ENCODE data around the gene ANKRD63.

ANKRD63 gene

DNA sequence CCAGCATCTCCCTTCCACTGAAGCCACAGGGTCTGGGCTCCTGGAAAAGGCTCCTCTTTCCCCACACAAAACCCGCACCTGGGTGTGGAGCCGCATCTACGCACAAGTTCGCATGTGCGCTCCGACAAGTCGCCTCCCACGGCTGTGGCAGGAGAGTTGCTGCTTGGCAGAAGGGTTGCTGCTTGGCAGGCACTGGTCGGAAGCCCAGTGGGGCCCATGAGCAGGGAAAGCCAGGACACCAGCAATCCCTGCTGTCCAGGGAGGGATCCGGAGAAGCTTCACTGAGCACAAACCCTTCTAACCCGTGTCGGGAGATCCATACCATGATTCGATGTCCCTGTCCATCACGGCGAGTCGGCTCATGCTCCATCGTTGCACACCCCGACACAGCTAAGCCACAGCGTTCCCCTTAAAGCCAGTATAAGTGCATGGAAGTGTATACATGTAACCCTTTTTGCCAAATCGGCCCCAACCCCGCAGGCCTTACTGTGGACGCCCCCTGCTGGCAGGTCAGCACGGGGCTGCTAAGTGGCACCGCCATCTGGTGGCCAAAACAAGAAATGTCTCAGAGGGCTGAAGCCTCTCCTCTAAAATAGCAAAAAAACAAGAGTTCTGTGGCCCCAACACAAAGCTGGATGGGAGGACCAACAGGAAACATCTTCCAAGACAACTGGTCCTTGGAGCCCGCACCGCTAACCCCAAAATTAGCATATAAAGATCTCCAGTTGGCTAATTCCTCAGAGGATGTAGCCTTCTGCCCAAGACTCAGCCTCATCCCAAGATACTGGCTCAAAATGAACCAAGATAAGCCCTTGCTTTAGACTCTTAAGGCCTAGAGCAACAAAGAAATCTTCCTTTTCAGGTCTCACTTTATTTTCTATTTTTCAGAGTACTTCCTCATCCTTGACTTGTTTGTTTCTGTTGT is 8.3 kb downstream of the ANKRD63 start:
- peak; percentile 100 for TF ChIP-seq CTCF (IDR thresholded peaks at IDR 0.05; ENCODE audit: borderline replicate concordance, insufficient read depth, low read depth, low read length)

GRCh38 chr15:40273428-40273827 is 9.4 kb downstream of the ANKRD63 start:
- no peak for TF ChIP-seq CTCF (IDR thresholded peaks at IDR 0.05; ENCODE audit: borderline replicate concordance, insufficient read depth, low read depth, low read length)

More for the DNA sequence above, 8.3 kb downstream of the ANKRD63 start:
- no peak overlapping the region for H3K4me3 ChIP-seq (ENCODE audit: low read depth, low read length)

GRCh38 chr15:40272485-40273056 is 10.3 kb downstream of the ANKRD63 start:
- H3K4me3 ChIP-seq (ENCODE audit: low read depth, low read length): no peak overlapping the region
- TF ChIP-seq CTCF (IDR thresholded peaks at IDR 0.05; ENCODE audit: borderline replicate concordance, insufficient read depth, low read depth, low read length): peak; percentile 24; the same call in 1 of the 2 replicates

More at GRCh38 chr15:40273428-40273827, 9.4 kb downstream of the ANKRD63 start:
- no peak overlapping the region for H3K4me3 ChIP-seq (ENCODE audit: low read depth, low read length)

- H3K4me3 ChIP-seq (ENCODE audit: low read depth, low read length): no peak overlapping the region
These were observed 11.0 kb downstream of the ANKRD63 start for GRCh38 chr15:40271685-40272484.

DNA sequence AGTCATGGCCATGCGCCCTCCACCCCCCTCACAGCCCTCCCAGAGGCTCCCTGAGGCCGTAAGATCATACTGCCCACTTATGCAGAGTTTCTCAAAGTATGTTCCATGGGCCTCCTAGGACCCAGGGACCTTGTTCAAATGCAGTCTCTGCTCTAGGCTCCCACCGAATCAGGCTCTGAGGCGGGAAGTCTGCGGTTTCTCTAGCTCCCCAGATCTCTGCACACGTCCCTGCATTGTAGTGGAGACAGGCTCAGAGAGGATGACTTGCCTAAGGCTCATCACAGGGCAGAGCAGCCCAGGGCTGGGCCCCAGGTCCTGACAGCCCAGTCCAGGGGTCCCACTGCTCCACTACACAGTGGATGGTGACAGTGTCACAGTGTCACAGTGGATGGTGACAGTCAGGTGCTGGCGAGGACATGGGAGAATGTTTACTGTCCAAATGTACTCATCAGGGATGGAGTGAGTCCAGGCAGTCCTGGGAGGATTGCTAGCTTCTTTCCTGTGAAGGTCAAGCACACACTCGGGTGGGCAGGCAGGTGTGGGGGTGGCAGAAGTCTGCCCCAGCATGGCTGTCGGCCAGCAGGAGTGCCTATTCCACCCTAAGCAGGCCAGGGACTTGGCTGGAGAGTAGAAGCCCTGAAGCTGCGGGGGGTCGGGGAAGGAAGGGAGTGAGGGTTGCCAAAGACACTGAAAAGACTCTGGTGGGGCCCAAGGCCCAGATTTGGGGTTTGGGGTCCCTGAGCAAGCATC is 12.4 kb downstream of the ANKRD63 start:
- TF ChIP-seq CTCF (IDR thresholded peaks at IDR 0.05; ENCODE audit: borderline replicate concordance, insufficient read depth, low read depth, low read length): no peak
- H3K4me3 ChIP-seq (ENCODE audit: low read depth, low read length): no peak overlapping the region

More at GRCh38 chr15:40271685-40272484, 11.0 kb downstream of the ANKRD63 start:
- TF ChIP-seq CTCF (IDR thresholded peaks at IDR 0.05; ENCODE audit: borderline replicate concordance, insufficient read depth, low read depth, low read length): no peak

DNA sequence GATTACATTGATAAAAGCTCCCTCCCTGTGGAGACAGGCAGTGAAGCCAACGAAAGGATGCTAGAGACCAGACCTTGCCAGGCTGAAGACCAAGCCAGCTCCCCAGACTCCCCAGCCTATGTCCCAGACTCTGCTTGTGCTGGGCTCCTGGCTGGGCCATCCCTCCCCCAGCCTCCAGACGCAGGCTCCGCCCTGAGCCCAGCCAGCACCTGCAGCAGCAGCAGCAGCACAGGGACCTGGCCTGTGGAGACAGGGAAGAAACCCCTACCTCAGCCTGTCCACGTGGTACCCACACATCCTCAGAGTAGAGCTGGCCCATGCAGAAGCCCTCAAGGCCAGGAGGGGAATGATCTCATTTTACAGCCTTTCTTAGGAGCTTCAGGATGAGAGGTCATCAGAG is 13.3 kb downstream of the ANKRD63 start:
- no peak overlapping the region for H3K4me3 ChIP-seq (ENCODE audit: low read depth, low read length)
- TF ChIP-seq CTCF (IDR thresholded peaks at IDR 0.05; ENCODE audit: borderline replicate concordance, insufficient read depth, low read depth, low read length): no peak
